Measurements from ENCODE around the gene ARHGEF9.

GRCh38 chrX:63740382-63740781 lies 44.6 kb downstream of the ARHGEF9 start:
- TF ChIP-seq CTCF (conservative IDR thresholded peaks at IDR 0.05; ENCODE audit: low read depth, low read length): no peak
- no peak for TF ChIP-seq EZH2 (IDR thresholded peaks at IDR 0.05; ENCODE audit: low read length, unreplicated experiment)
